Measurements from ENCODE around the gene KASH5. TPM values are rescaled to one million over a fixed set of nuclear protein-coding genes. Genes with fewer than 3 reads are reported as not detected.

Gene KASH5
- total and polyA plus RNA-seq, 2 of the 4 experiments (the other 2 are of a cell fraction) = not detected

- Histone ChIP-seq H3K4me2 (ENCODE audit: low read depth, low read length) (no peak overlapping the region), H2BK5ac (ENCODE audit: low read depth, low read length, poor library complexity, severe bottlenecking) (no peak overlapping the region), H4K20me1 (ENCODE audit: insufficient read depth, low read length) (no peaks in the 10 kb centered on the region), H3K27ac (ENCODE audit: insufficient read depth, low read length) (no peak overlapping the region), H3K79me1 (ENCODE audit: low read depth in 1 of 2, low read length in 2 of 2) (no peaks in the 10 kb centered on the region), H3K4me1 (ENCODE audit: control insufficient read depth, insufficient read depth, low read length) (no peaks in the 10 kb centered on the region), H4K8ac (ENCODE audit: low read depth in 2 of 2, low read length in 2 of 2) (no peak overlapping the region), H4K91ac (ENCODE audit: insufficient read depth, low read depth, low read length) (no peak overlapping the region), H4K5ac (ENCODE audit: low read depth, low read length) (no peak overlapping the region), H3K27me3 (ENCODE audit: control insufficient read depth, insufficient read depth, low read length) (peaks cover 23% of the 10 kb centered on the region), H2AK9ac (replicated peaks; ENCODE audit: low read depth, low read length, poor library complexity) (no peak overlapping the region), H2BK20ac (ENCODE audit: low read depth, low read length) (no peak overlapping the region), H2AFZ (replicated peaks; ENCODE audit: low read length, poor library complexity) (no peak overlapping the region), H3K18ac (ENCODE audit: low read depth, low read length) (no peak overlapping the region), H3K14ac (replicated peaks; ENCODE audit: low read depth, low read length) (no peak overlapping the region), H3K56ac (ENCODE audit: extremely low read depth, insufficient read depth, low read length) (no peak overlapping the region), H2AK5ac (ENCODE audit: low read depth, low read length) (no peak overlapping the region), H2BK15ac (ENCODE audit: low read depth, low read length) (no peak overlapping the region), H2BK120ac (ENCODE audit: low read depth, low read length) (no peak overlapping the region), H3K23ac (ENCODE audit: low read depth, low read length) (no peak overlapping the region), H3K9me3 (ENCODE audit: control insufficient read depth, insufficient read depth, low read length) (peaks cover 6% of the 10 kb centered on the region), H3K9me1 (ENCODE audit: insufficient read depth, low read length) (no peaks in the 10 kb centered on the region), H3K4ac (ENCODE audit: low read depth, low read length) (no peak overlapping the region), H3K36me3 (ENCODE audit: control insufficient read depth, insufficient read depth, low read length) (no peaks in the 10 kb centered on the region), H3K4me3 (ENCODE audit: insufficient read depth, low read depth, low read length) (no peak overlapping the region), H3K9ac (ENCODE audit: low read depth, low read length) (no peak overlapping the region)
- dilution Hi-C loops (cut with HindIII; ENCODE audit: low sequenced_read_pairs, unreplicated experiment) (no loop called here), intact Hi-C loops (cut with micrococcal nuclease) (no loop called here), in situ Hi-C loops (cut with MboI; ENCODE audit: low sequenced_read_pairs) (no loop called here)
- POLR2A ChIA-PET (ENCODE audit: unreplicated experiment) = no interaction called here
- DNase-seq = no peak
- no CpG with 5 or more reads among the region's 3 CpGs for WGBS, 2 experiments (ENCODE audit: extremely low coverage in 2 of 2, insufficient read length in 1 of 2)
- no peak for TF ChIP-seq USF2 (IDR thresholded peaks at IDR 0.05; ENCODE audit: low read depth, low read length)
- no peak for TF ChIP-seq CEBPB (IDR thresholded peaks at IDR 0.05; ENCODE audit: low read depth, low read length)
- no peak for TF ChIP-seq MAZ (IDR thresholded peaks at IDR 0.05; ENCODE audit: borderline replicate concordance, low read depth, low read length)
- no peak for TF ChIP-seq MXI1 (IDR thresholded peaks at IDR 0.05; ENCODE audit: borderline replicate concordance, low read depth, low read length)
- no peak for TF ChIP-seq POLR2A (IDR thresholded peaks at IDR 0.05; ENCODE audit: low read depth, low read length)
- TF ChIP-seq CTCF (conservative IDR thresholded peaks at IDR 0.05; ENCODE audit: low read depth, low read length) = no peak
- TF ChIP-seq FOS (IDR thresholded peaks at IDR 0.05; ENCODE audit: low read depth, low read length) = no peak
- no peak for TF ChIP-seq SMC3 (IDR thresholded peaks at IDR 0.05; ENCODE audit: low read depth, low read length)
- TF ChIP-seq RFX5 (IDR thresholded peaks at IDR 0.05; ENCODE audit: low read depth, low read length) = no peak
- no peak for TF ChIP-seq RAD21 (IDR thresholded peaks at IDR 0.05; ENCODE audit: low read length)
- TF ChIP-seq MAFK (IDR thresholded peaks at IDR 0.05; ENCODE audit: low read depth, low read length) = no peak
- no peak for TF ChIP-seq CHD1 (IDR thresholded peaks at IDR 0.05; ENCODE audit: low read depth, low read length)
- no peak for TF ChIP-seq RCOR1 (IDR thresholded peaks at IDR 0.05; ENCODE audit: insufficient replicate concordance, low read length)
- no peak for TF ChIP-seq ELK1 (IDR thresholded peaks at IDR 0.05; ENCODE audit: borderline replicate concordance, low read depth, low read length)
- no TSS peak for BruUV-seq (replicated peaks)
- CTCF ChIA-PET = no interaction called here
- ATAC-seq (ENCODE audit: low read depth) = no peak
These were observed 9.5 kb upstream of the KASH5 start for GRCh38 chr19:49378512-49378911.

Measured in IMR-90 (cell line).